Embryonic facial prominence (tissue), 1 donor: ENCODE results near the gene HTR4.
"Not testable (repeated sequence)": the region's sequence is repeated elsewhere in the genome, so short reads cannot be mapped to it uniquely, and the experiment has no call there.

Source experiments
- DNase-seq: peaks from one replicate; pipeline ENCODE4 v3.0.0-alpha.2; 2016; ENCODE audit errors: extremely low spot score

The HTR4 gene

GRCh38 chr5:148532969-148533670 lies 121.2 kb downstream of the HTR4 start:
- no peak for DNase-seq

GRCh38 chr5:148529450-148529849 lies 124.9 kb downstream of the HTR4 start:
- not testable (repeated sequence) for DNase-seq

GRCh38 chr5:148524721-148525120 lies 129.6 kb downstream of the HTR4 start:
- DNase-seq: no peak

GRCh38 chr5:148523139-148523538 lies 131.2 kb downstream of the HTR4 start:
- no peak for DNase-seq

- DNase-seq: no peak
Observed at GRCh38 chr5:148515460-148515859, 138.9 kb downstream of the HTR4 start.

GRCh38 chr5:148514344-148514743 lies 140.0 kb downstream of the HTR4 start:
- no peak for DNase-seq

- no peak for DNase-seq
Observed at GRCh38 chr5:148512498-148512897, 141.8 kb downstream of the HTR4 start.

- no peak for DNase-seq
Observed at GRCh38 chr5:148511810-148512347, 142.4 kb downstream of the HTR4 start.

- DNase-seq: no peak
Observed at GRCh38 chr5:148509893-148510292, 144.4 kb downstream of the HTR4 start.

GRCh38 chr5:148507648-148508047 lies 146.7 kb downstream of the HTR4 start:
- no peak for DNase-seq

- no peak for DNase-seq
Observed at GRCh38 chr5:148499452-148499851, 154.9 kb downstream of the HTR4 start.

GRCh38 chr5:148497757-148498156 lies 156.6 kb downstream of the HTR4 start:
- DNase-seq: no peak

- DNase-seq: no peak
Observed at GRCh38 chr5:148492351-148492750, 162.0 kb downstream of the HTR4 start.

GRCh38 chr5:148491793-148492184 lies 162.5 kb downstream of the HTR4 start:
- no peak for DNase-seq

- DNase-seq: no peak
Observed at GRCh38 chr5:148491015-148491792, 163.1 kb downstream of the HTR4 start.

- no peak for DNase-seq
Observed at GRCh38 chr5:148488757-148489156, 165.6 kb downstream of the HTR4 start.

- no peak for DNase-seq
Observed at GRCh38 chr5:148486456-148486855, 167.9 kb downstream of the HTR4 start.

- no peak for DNase-seq
Observed at GRCh38 chr5:148484651-148485050, 169.7 kb downstream of the HTR4 start.

- no peak for DNase-seq
Observed at GRCh38 chr5:148483750-148484149, 170.6 kb downstream of the HTR4 start.

- no peak for DNase-seq
Observed at GRCh38 chr5:148482697-148483462, 171.4 kb downstream of the HTR4 start.

- no peak for DNase-seq
Observed at GRCh38 chr5:148482196-148482595, 172.1 kb downstream of the HTR4 start.

GRCh38 chr5:148477429-148477828 lies 176.9 kb downstream of the HTR4 start:
- no peak for DNase-seq
